GM19025 (cell line): ENCODE results near the gene MAP6.

Source experiments
- ATAC-seq: cut with Tn5 transposase; IDR thresholded peaks from one replicate; pipeline ENCODE4 v1.9.1; 2021; ENCODE audit warnings: mild to moderate bottlenecking, low read depth, moderate library complexity; ENCODE audit not compliant: unreplicated experiment

Gene MAP6

GRCh38 chr11:75576017-75576416, 92.8 kb downstream of the MAP6 start:
- ATAC-seq: no peak

GRCh38 chr11:75574698-75575602, 93.9 kb downstream of the MAP6 start:
- no peak for ATAC-seq

GRCh38 chr11:75572744-75573143, 96.1 kb downstream of the MAP6 start:
- no peak for ATAC-seq

GRCh38 chr11:75571625-75572024, 97.2 kb downstream of the MAP6 start:
- ATAC-seq: no peak

- no peak for ATAC-seq
Measured at GRCh38 chr11:75570559-75571139, 98.2 kb downstream of the MAP6 start.

GRCh38 chr11:75568616-75569219, 100.1 kb downstream of the MAP6 start:
- ATAC-seq: no peak

GRCh38 chr11:75567971-75568370, 100.9 kb downstream of the MAP6 start:
- no peak for ATAC-seq

- no peak for ATAC-seq
Measured at GRCh38 chr11:75566763-75567279, 102.0 kb downstream of the MAP6 start.

GRCh38 chr11:75565916-75566762, 102.7 kb downstream of the MAP6 start:
- ATAC-seq: no peak

GRCh38 chr11:75565221-75565814, 103.5 kb downstream of the MAP6 start:
- ATAC-seq: no peak

GRCh38 chr11:75563978-75564552, 104.8 kb downstream of the MAP6 start:
- no peak for ATAC-seq

GRCh38 chr11:75563501-75563977, 105.3 kb downstream of the MAP6 start:
- no peak for ATAC-seq

GRCh38 chr11:75562836-75563484, 105.9 kb downstream of the MAP6 start:
- no peak for ATAC-seq

- ATAC-seq: peak; percentile 62
Measured at GRCh38 chr11:75562048-75562835, 106.6 kb downstream of the MAP6 start, which contains the start of gene SERPINH1. SERPINH1 (plus strand) TSS chr11:75562253; CDS start chr11:75566350, 4,097 bp downstream.

- ATAC-seq: no peak
Measured at GRCh38 chr11:75561426-75562047, 107.3 kb downstream of the MAP6 start.

- ATAC-seq: no peak
Measured at GRCh38 chr11:75560644-75561043, 108.2 kb downstream of the MAP6 start.

- no peak for ATAC-seq
Measured at GRCh38 chr11:75558939-75559843, 109.6 kb downstream of the MAP6 start.
